OCI-LY1 (cell line): ENCODE results near the gene BPIFB2.

ENCODE experiments used
- H2AFZ ChIP-seq: fragments of 200-600 bp; sonication (generic), shearing (Covaris generic); 2 replicates; pipeline ENCODE4 v1.6.0; 2014; ENCODE audit warnings: antibody characterized with exemption, mild to moderate bottlenecking, low read length
- H3F3A ChIP-seq: fragments of 200-600 bp; sonication (generic), shearing (Covaris generic); 2 replicates; pipeline ENCODE4 v1.6.0; 2014; ENCODE audit warnings: mild to moderate bottlenecking, antibody characterized with exemption, low read length, moderate library complexity; ENCODE audit not compliant: insufficient read depth
- H3K27ac ChIP-seq: fragments of 200-600 bp; sonication (generic); 2 replicates; pipeline ENCODE4 v1.5.1; 2014; ENCODE audit warnings: low read length, mixed run types, mild to moderate bottlenecking, low read depth; ENCODE audit not compliant: poor library complexity, severe bottlenecking
- H3K27me3 ChIP-seq: fragments of 200-600 bp; sonication (generic); 2 replicates; pipeline ENCODE4 v1.6.0; 2014; ENCODE audit warnings: antibody characterized with exemption, mild to moderate bottlenecking, low read length, moderate library complexity; ENCODE audit not compliant: insufficient read depth
- H3K36me3 ChIP-seq: fragments of 200-600 bp; sonication (generic); 2 replicates; pipeline ENCODE4 v1.6.1; 2014; ENCODE audit warnings: mild to moderate bottlenecking, antibody characterized with exemption, low read length, moderate library complexity, mixed read lengths; ENCODE audit not compliant: insufficient read depth
- H3K4me1 ChIP-seq: fragments of 200-600 bp; sonication (generic); 2 replicates; pipeline ENCODE4 v1.5.1; 2014; ENCODE audit warnings: mild to moderate bottlenecking, low read length, moderate library complexity; ENCODE audit not compliant: insufficient read depth, severe bottlenecking
- H3K4me2 ChIP-seq: fragments of 200-600 bp; sonication (generic), shearing (Covaris generic); 2 replicates; pipeline ENCODE4 v1.6.1; 2014; ENCODE audit warnings: low read length
- H3K4me3 ChIP-seq: fragments of 200-600 bp; sonication (generic); 2 replicates; pipeline ENCODE4 v1.5.1; 2014; ENCODE audit warnings: low read length, low read depth, mild to moderate bottlenecking, mixed read lengths; ENCODE audit not compliant: poor library complexity, severe bottlenecking
- H3K79me2 ChIP-seq: fragments of 200-600 bp; shearing (Covaris generic); 2 replicates; pipeline ENCODE4 v1.6.1; 2016; ENCODE audit warnings: mixed run types, low read length, mixed read lengths; ENCODE audit not compliant: insufficient read depth
- H3K9ac ChIP-seq: fragments of 200-600 bp; sonication (generic), shearing (Covaris generic); 2 replicates; pipeline ENCODE4 v1.6.1; 2014; ENCODE audit warnings: mild to moderate bottlenecking, low read length, mixed read lengths
- H3K9me2 ChIP-seq: fragments of 200-600 bp; sonication (generic), shearing (Covaris generic); 2 replicates; pipeline ENCODE4 v1.6.1; 2014; ENCODE audit warnings: low read depth, mild to moderate bottlenecking, low read length, mixed read lengths
- H3K9me3 ChIP-seq: fragments of 200-600 bp; shearing (Covaris generic); 2 replicates; pipeline ENCODE4 v1.6.1; 2014; ENCODE audit warnings: low read length, mixed read lengths
- H4K20me1 ChIP-seq: fragments of 200-600 bp; sonication (generic), shearing (Covaris generic); 2 replicates; pipeline ENCODE4 v1.6.0; 2016; ENCODE audit warnings: mild to moderate bottlenecking, low read length; ENCODE audit not compliant: insufficient read depth
- CTCF ChIP-seq: fragments of 200-600 bp; sonication (generic), shearing (Covaris generic); IDR thresholded peaks from 2 replicates; pipeline ENCODE4 v1.5.1; 2017; ENCODE audit warnings: mild to moderate bottlenecking, antibody characterized with exemption, low read length, moderate library complexity, mixed read lengths
- EZH2 ChIP-seq: fragments of 200-600 bp; sonication (generic), shearing (Covaris generic); IDR thresholded peaks from 2 replicates; pipeline ENCODE4 v1.8.0; 2017; ENCODE audit warnings: borderline replicate concordance, mixed run types, mild to moderate bottlenecking, antibody characterized with exemption, low read length, moderate library complexity, mixed read lengths

The BPIFB2 gene

GRCh38 chr20:33072813-33073212, 65.3 kb downstream of the BPIFB2 start:
- Histone ChIP-seq H3K79me2 (no peaks in the 10 kb centered on the region), H3K9ac (no peak overlapping the region), H2AFZ (no peak overlapping the region), H3F3A (no peaks in the 10 kb centered on the region), H3K4me3 (no peak overlapping the region), H3K27me3 (peaks cover 6% of the 10 kb centered on the region; the same call in 1 of the 2 replicates), H3K9me2 (no peaks in the 10 kb centered on the region), H4K20me1 (no peaks in the 10 kb centered on the region), H3K9me3 (no peaks in the 10 kb centered on the region), H3K27ac (no peak overlapping the region), H3K36me3 (no peaks in the 10 kb centered on the region), H3K4me2 (no peak overlapping the region), H3K4me1 (no peaks in the 10 kb centered on the region)
- TF ChIP-seq EZH2 (no peak), CTCF (no peak)
